OCI-M2 (cell line): ENCODE data around the gene SPPL2C.

Experiments
- DNase-seq: peaks from one replicate; lab custom pipeline; 2025; ENCODE audit not compliant: unreplicated experiment; lab: John Stamatoyannopoulos, UW

The SPPL2C gene

GRCh38 chr17:45844695-45845375 lies at the start of gene SPPL2C:
TSS of gene SPPL2C (plus strand) at chr17:45844881. CDS start at chr17:45844907, 26 bp downstream.
- no peak for DNase-seq

- DNase-seq, result no peak
These were observed 43.9 kb upstream of the SPPL2C start for GRCh38 chr17:45800816-45801215.

GRCh38 chr17:45801421-45801820 lies 43.3 kb upstream of the SPPL2C start:
- DNase-seq, result no peak

GRCh38 chr17:45808845-45809244 lies 35.8 kb upstream of the SPPL2C start:
- DNase-seq, result no peak

- DNase-seq, result no peak
These were observed 35.2 kb upstream of the SPPL2C start for GRCh38 chr17:45809499-45809898.

- no peak for DNase-seq
These were observed 32.6 kb upstream of the SPPL2C start for GRCh38 chr17:45812102-45812501.

GRCh38 chr17:45813048-45813725 lies 31.5 kb upstream of the SPPL2C start:
- no peak for DNase-seq

- no peak for DNase-seq
These were observed 29.8 kb upstream of the SPPL2C start for GRCh38 chr17:45814622-45815606.

GRCh38 chr17:45815752-45816151 lies 28.9 kb upstream of the SPPL2C start:
- DNase-seq, result no peak

- no peak for DNase-seq
These were observed 26.6 kb upstream of the SPPL2C start for GRCh38 chr17:45818041-45818440.

GRCh38 chr17:45818699-45819098 lies 26.0 kb upstream of the SPPL2C start:
- DNase-seq, result no peak

GRCh38 chr17:45819632-45820031 lies 25.0 kb upstream of the SPPL2C start:
- DNase-seq, result no peak

GRCh38 chr17:45820052-45820780 lies 24.5 kb upstream of the SPPL2C start:
- no peak for DNase-seq

- no peak for DNase-seq
These were observed 23.5 kb upstream of the SPPL2C start for GRCh38 chr17:45821147-45821546.

GRCh38 chr17:45823598-45823997 lies 21.1 kb upstream of the SPPL2C start:
- DNase-seq, result no peak

- no peak for DNase-seq
These were observed 20.2 kb upstream of the SPPL2C start for GRCh38 chr17:45824475-45824874.

GRCh38 chr17:45824901-45825492 lies 19.7 kb upstream of the SPPL2C start:
- no peak for DNase-seq

GRCh38 chr17:45825792-45826191 lies 18.9 kb upstream of the SPPL2C start:
- no peak for DNase-seq

GRCh38 chr17:45826919-45827588 lies 17.6 kb upstream of the SPPL2C start:
- no peak for DNase-seq

- no peak for DNase-seq
These were observed 16.5 kb upstream of the SPPL2C start for GRCh38 chr17:45828171-45828570.
